Liver (tissue), 9 donors: ENCODE measurements around the gene ANO4. TPM values are rescaled to one million over a fixed set of nuclear protein-coding genes. Genes with fewer than 3 reads are reported as not detected.

Source experiments
- DNase-seq: peaks from one replicate; pipeline ENCODE4 v3.0.0-alpha.2; 2017; ENCODE audit warnings: low spot score
- H3K27ac ChIP-seq, 2 donors: one replicate each; pipeline ENCODE4 v1.7.0; 2013; ENCODE audit warnings: inconsistent platforms in 2 of 2, low read length in 2 of 2, control low read depth in 1 of 2, low read depth in 1 of 2, mild to moderate bottlenecking in 1 of 2
- H3K27me3 ChIP-seq, 4 donors: one replicate each; pipeline versions ENCODE4 v1.6.1 to v1.7.0; 2013; ENCODE audit warnings: low read length in 3 of 4, inconsistent platforms in 1 of 4, mild to moderate bottlenecking in 1 of 4, moderate library complexity in 1 of 4; ENCODE audit not compliant: control insufficient read depth in 4 of 4, insufficient read depth in 4 of 4
- H3K36me3 ChIP-seq, 4 donors: one replicate each; pipeline versions ENCODE4 v1.6.1 to v1.7.0; 2013; ENCODE audit warnings: low read length in 3 of 4, mild to moderate bottlenecking in 3 of 4, low read depth in 1 of 4, moderate library complexity in 1 of 4; ENCODE audit not compliant: control insufficient read depth in 4 of 4, insufficient read depth in 3 of 4
- H3K4me1 ChIP-seq, 4 donors: one replicate each; pipeline versions ENCODE4 v1.6.1 to v1.7.0; 2013; ENCODE audit warnings: low read length in 3 of 4, mild to moderate bottlenecking in 3 of 4, moderate library complexity in 1 of 4; ENCODE audit not compliant: control insufficient read depth in 4 of 4, insufficient read depth in 4 of 4
- H3K4me3 ChIP-seq, 3 donors: one replicate each; pipeline versions ENCODE4 v1.6.1 to v1.7.0; 2013; ENCODE audit warnings: low read length in 3 of 3, control low read depth in 1 of 3, low read depth in 1 of 3, mild to moderate bottlenecking in 1 of 3
- H3K9ac ChIP-seq, 2 donors: one replicate each; pipeline ENCODE4 v1.7.0; 2013; ENCODE audit warnings: low read length in 2 of 2, mild to moderate bottlenecking in 2 of 2, moderate library complexity in 2 of 2, control low read depth in 1 of 2, low read depth in 1 of 2
- H3K9me3 ChIP-seq, 4 donors: one replicate each; pipeline versions ENCODE4 v1.6.1 to v1.7.0; 2013; ENCODE audit warnings: low read length in 3 of 4; ENCODE audit not compliant: control insufficient read depth in 4 of 4
- EGR1 ChIP-seq, 2 donors: IDR thresholded peaks; 2 replicates each; pipeline ENCODE4 v1.6.1; 2016 to 2018; ENCODE audit warnings: antibody characterized with exemption in 2 of 2, low read depth in 2 of 2
- FOXA1 ChIP-seq: IDR thresholded peaks from 2 replicates; pipeline ENCODE4 v1.6.1; 2016; ENCODE audit warnings: antibody characterized with exemption
- FOXA2 ChIP-seq: IDR thresholded peaks from 2 replicates; pipeline ENCODE4 v1.6.1; 2016; ENCODE audit warnings: antibody characterized with exemption
- GABPA ChIP-seq, 2 donors: IDR thresholded peaks in 1 of 2; conservative IDR thresholded peaks in 1 of 2; 2 replicates each; pipeline ENCODE4 v1.6.1; 2016; ENCODE audit warnings: antibody characterized with exemption in 2 of 2, mild to moderate bottlenecking in 1 of 2, moderate library complexity in 1 of 2
- JUND ChIP-seq, 2 donors: IDR thresholded peaks; 2 replicates each; pipeline ENCODE4 v1.6.1; 2016; ENCODE audit warnings: antibody characterized with exemption in 2 of 2
- RAD21 ChIP-seq, 2 donors: IDR thresholded peaks; 2 replicates each; pipeline ENCODE4 v1.6.1; 2016; ENCODE audit warnings: antibody characterized with exemption in 2 of 2, mild to moderate bottlenecking in 2 of 2
- SP1 ChIP-seq: IDR thresholded peaks from 2 replicates; pipeline ENCODE4 v1.6.1; 2018; ENCODE audit warnings: antibody characterized with exemption, mild to moderate bottlenecking
- TAF1 ChIP-seq: conservative IDR thresholded peaks from 2 replicates; pipeline ENCODE4 v1.6.1; 2016; ENCODE audit warnings: antibody characterized with exemption, mild to moderate bottlenecking
- WGBS: extraction: QIAGEN DNeasy Blood & Tissue Kit; methylation state at CpG from one replicate; pipeline ENCODE4 v1.1.7; 2013; 5-methylcytosine and 5-hydroxymethylcytosine counted together
- polyA plus RNA-seq, 2 donors: library from polyadenylated mRNA; stranded (reverse) in 1 of 2; unstranded in 1 of 2; fragments of 200-250 nt in 1 of 2; fragments of >200 nt in 1 of 2; fragmentation: Nextera tagmentation in 1 of 2; extraction: Ambion mirVana in 1 of 2; gene quantifications; one replicate each; pipeline versions ENCODE4 v1.2.1 to v1.2.3, GENCODE V29; 2013 to 2015
- total RNA-seq, 2 donors: library from RNA; depleted of rRNA; stranded (reverse); fragments of >200 nt; gene quantifications; one replicate each; pipeline ENCODE4 v1.2.3, GENCODE V29; 2014
- TF ChIP-seq, protein P1 (sequence below): IDR thresholded peaks from 2 replicates; pipeline ENCODE4 v1.6.1; 2016; ENCODE audit warnings: antibody characterized with exemption, mild to moderate bottlenecking
- TF ChIP-seq, protein P2 (sequence below): fragments of 150-350 bp; IDR thresholded peaks from 2 replicates; pipeline ENCODE4 v1.5.1; 2017; ENCODE audit warnings: improper control_type of control experiment, low read depth, low read length; ENCODE audit not compliant: missing input control
- TF ChIP-seq, protein P3 (sequence below): IDR thresholded peaks from 2 replicates; pipeline ENCODE4 v1.6.1; 2016; ENCODE audit warnings: antibody characterized with exemption
- TF ChIP-seq, protein P4 (sequence below): IDR thresholded peaks from 2 replicates; pipeline ENCODE4 v1.6.1; 2016; ENCODE audit warnings: antibody characterized with exemption
- TF ChIP-seq, protein P5 (sequence below): IDR thresholded peaks from 2 replicates; pipeline ENCODE4 v1.6.1; 2016; ENCODE audit warnings: antibody characterized with exemption
- donor health status: healthy.
- donor health status: healthy.
- donor health status: healthy.
- donor health status: healthy.
- donor health status: healthy.

The ANO4 gene
- total and polyA plus RNA-seq, 4 donors = 0.08 to 2.2 (median 0.17) TPM; not detected in 1

DNA sequence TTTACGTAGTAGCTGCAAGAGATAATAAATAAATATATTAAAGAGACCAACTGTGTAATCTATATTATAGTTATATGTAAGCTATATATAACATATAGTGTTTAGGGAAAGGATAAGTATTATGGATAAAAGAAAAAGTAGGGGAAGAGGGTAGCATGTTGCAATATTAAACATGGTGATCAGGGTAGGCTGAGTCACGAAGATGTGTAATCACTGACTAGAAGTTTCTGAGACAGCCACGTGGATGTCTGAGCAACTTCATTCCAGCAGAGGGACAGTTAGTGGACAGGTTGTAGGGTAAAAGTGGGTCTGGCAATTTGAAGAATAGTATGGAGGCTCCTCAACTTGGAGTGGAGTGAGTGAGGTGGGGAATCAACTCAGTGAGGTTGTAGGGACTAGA is 109.7 kb downstream of the ANO4 start:
- no peak for DNase-seq
- TF ChIP-seq, protein P1, sequence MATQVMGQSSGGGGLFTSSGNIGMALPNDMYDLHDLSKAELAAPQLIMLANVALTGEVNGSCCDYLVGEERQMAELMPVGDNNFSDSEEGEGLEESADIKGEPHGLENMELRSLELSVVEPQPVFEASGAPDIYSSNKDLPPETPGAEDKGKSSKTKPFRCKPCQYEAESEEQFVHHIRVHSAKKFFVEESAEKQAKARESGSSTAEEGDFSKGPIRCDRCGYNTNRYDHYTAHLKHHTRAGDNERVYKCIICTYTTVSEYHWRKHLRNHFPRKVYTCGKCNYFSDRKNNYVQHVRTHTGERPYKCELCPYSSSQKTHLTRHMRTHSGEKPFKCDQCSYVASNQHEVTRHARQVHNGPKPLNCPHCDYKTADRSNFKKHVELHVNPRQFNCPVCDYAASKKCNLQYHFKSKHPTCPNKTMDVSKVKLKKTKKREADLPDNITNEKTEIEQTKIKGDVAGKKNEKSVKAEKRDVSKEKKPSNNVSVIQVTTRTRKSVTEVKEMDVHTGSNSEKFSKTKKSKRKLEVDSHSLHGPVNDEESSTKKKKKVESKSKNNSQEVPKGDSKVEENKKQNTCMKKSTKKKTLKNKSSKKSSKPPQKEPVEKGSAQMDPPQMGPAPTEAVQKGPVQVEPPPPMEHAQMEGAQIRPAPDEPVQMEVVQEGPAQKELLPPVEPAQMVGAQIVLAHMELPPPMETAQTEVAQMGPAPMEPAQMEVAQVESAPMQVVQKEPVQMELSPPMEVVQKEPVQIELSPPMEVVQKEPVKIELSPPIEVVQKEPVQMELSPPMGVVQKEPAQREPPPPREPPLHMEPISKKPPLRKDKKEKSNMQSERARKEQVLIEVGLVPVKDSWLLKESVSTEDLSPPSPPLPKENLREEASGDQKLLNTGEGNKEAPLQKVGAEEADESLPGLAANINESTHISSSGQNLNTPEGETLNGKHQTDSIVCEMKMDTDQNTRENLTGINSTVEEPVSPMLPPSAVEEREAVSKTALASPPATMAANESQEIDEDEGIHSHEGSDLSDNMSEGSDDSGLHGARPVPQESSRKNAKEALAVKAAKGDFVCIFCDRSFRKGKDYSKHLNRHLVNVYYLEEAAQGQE = no peak
- no peak for TF ChIP-seq SP1
- no peak for TF ChIP-seq EGR1 (IDR thresholded peaks at IDR 0.05; ENCODE audit: low read depth in 2 of 2)
- no peak for TF ChIP-seq RAD21 (IDR thresholded peaks at IDR 0.05)
- TF ChIP-seq, protein P2, sequence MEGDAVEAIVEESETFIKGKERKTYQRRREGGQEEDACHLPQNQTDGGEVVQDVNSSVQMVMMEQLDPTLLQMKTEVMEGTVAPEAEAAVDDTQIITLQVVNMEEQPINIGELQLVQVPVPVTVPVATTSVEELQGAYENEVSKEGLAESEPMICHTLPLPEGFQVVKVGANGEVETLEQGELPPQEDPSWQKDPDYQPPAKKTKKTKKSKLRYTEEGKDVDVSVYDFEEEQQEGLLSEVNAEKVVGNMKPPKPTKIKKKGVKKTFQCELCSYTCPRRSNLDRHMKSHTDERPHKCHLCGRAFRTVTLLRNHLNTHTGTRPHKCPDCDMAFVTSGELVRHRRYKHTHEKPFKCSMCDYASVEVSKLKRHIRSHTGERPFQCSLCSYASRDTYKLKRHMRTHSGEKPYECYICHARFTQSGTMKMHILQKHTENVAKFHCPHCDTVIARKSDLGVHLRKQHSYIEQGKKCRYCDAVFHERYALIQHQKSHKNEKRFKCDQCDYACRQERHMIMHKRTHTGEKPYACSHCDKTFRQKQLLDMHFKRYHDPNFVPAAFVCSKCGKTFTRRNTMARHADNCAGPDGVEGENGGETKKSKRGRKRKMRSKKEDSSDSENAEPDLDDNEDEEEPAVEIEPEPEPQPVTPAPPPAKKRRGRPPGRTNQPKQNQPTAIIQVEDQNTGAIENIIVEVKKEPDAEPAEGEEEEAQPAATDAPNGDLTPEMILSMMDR = no peak
- TF ChIP-seq, protein P3, sequence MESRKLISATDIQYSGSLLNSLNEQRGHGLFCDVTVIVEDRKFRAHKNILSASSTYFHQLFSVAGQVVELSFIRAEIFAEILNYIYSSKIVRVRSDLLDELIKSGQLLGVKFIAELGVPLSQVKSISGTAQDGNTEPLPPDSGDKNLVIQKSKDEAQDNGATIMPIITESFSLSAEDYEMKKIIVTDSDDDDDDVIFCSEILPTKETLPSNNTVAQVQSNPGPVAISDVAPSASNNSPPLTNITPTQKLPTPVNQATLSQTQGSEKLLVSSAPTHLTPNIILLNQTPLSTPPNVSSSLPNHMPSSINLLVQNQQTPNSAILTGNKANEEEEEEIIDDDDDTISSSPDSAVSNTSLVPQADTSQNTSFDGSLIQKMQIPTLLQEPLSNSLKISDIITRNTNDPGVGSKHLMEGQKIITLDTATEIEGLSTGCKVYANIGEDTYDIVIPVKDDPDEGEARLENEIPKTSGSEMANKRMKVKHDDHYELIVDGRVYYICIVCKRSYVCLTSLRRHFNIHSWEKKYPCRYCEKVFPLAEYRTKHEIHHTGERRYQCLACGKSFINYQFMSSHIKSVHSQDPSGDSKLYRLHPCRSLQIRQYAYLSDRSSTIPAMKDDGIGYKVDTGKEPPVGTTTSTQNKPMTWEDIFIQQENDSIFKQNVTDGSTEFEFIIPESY = no peak
- TF ChIP-seq, protein P4, sequence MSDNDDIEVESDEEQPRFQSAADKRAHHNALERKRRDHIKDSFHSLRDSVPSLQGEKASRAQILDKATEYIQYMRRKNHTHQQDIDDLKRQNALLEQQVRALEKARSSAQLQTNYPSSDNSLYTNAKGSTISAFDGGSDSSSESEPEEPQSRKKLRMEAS = no peak
- TF ChIP-seq TAF1 = no peak
- no peak for TF ChIP-seq FOXA2
- TF ChIP-seq GABPA (IDR thresholded peaks at IDR 0.05 in 1 of 2, conservative IDR thresholded peaks at IDR 0.05 in 1 of 2) = no peak
- TF ChIP-seq FOXA1 = no peak
- 60% methylated on average over 3 of the region's 3 CpGs for WGBS
- Histone ChIP-seq H3K4me3 (no peak overlapping the region), H3K27me3 (no peaks in the 10 kb centered on the region), H3K36me3 (no peaks in the 10 kb centered on the region), H3K9ac (no peak overlapping the region), H3K27ac (no peak overlapping the region), H3K4me1 (no peaks in the 10 kb centered on the region), H3K9me3 (no peaks in the 10 kb centered on the region)

DNA sequence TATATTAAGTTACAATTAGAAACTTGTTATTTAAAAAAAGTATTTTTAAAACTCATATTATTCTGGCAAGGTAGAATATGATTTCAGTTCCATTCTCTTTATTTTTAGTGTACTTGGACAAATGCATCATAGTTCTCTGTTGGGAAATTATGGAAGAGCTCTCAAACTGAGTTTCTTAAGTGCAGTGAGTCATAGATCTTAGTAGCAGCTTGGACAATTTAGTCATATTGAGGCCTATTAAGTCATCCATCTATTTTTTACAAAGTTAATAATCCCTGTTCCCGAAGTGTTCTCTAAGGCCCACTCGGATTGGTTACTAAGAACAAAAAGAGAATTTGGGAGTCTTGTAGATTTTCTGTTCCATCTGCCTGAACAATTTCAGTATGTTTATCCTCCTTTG is 113.9 kb downstream of the ANO4 start:
- Histone ChIP-seq H3K27me3 (no peaks in the 10 kb centered on the region), H3K4me3 (no peak overlapping the region), H3K4me1 (no peaks in the 10 kb centered on the region), H3K27ac (no peak overlapping the region), H3K9me3 (no peaks in the 10 kb centered on the region), H3K36me3 (no peaks in the 10 kb centered on the region), H3K9ac (no peak overlapping the region)
- 82% methylated on average over 2 of the region's 2 CpGs for WGBS
- no peak for DNase-seq
- no peak for TF ChIP-seq EGR1 (IDR thresholded peaks at IDR 0.05; ENCODE audit: low read depth in 2 of 2)
- no peak for TF ChIP-seq TAF1
- TF ChIP-seq, protein P1 = no peak
- TF ChIP-seq, protein P5, sequence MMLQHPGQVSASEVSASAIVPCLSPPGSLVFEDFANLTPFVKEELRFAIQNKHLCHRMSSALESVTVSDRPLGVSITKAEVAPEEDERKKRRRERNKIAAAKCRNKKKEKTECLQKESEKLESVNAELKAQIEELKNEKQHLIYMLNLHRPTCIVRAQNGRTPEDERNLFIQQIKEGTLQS = no peak
- no peak for TF ChIP-seq RAD21 (IDR thresholded peaks at IDR 0.05)
- TF ChIP-seq, protein P4 = no peak
- TF ChIP-seq JUND (IDR thresholded peaks at IDR 0.05) = no peak
